Measurements from ENCODE around the gene RNF217. TPM values are rescaled to one million over a fixed set of nuclear protein-coding genes. Genes with fewer than 3 reads are reported as not detected.
A peak's percentile ranks its signal among the peaks of the same experiment; 100 is the strongest.

Gene RNF217
- total and polyA plus RNA-seq, 7 donors: 2.3 to 22.5 (median 11.5) TPM

GRCh38 chr6:124941259-124941658 lies 21.0 kb upstream of the RNF217 start:
- TF ChIP-seq CTCF (IDR thresholded peaks at IDR 0.05): no peak
- no peak for ATAC-seq
- no peaks in the 10 kb centered on the region for H3K27me3 ChIP-seq (ENCODE audit: insufficient read depth in 3 of 3, low read length in 2 of 3)
- no peak for DNase-seq
- H3K27ac ChIP-seq: no peak overlapping the region
- no peak overlapping the region for H3K4me3 ChIP-seq
- peaks cover 0 to 8% of the 10 kb centered on the region in 2 donors for H3K36me3 ChIP-seq (ENCODE audit: insufficient read depth in 1 of 2, low read depth in 1 of 2)
- no peaks in the 10 kb centered on the region for H3K4me1 ChIP-seq
- intact Hi-C loops (cut with DNase I): no loop called here
- no peaks in the 10 kb centered on the region for H3K9me3 ChIP-seq

- Histone ChIP-seq H3K27ac (no peak overlapping the region), H3K27me3 (ENCODE audit: insufficient read depth in 3 of 3, low read length in 2 of 3) (no peaks in the 10 kb centered on the region), H3K9me3 (no peaks in the 10 kb centered on the region), H3K36me3 (ENCODE audit: insufficient read depth in 1 of 2, low read depth in 1 of 2) (peaks cover 0 to 18% of the 10 kb centered on the region in 2 donors), H3K4me1 (no peaks in the 10 kb centered on the region), H3K4me3 (no peak overlapping the region)
- WGBS, 3 donors: 63 to 79% (median 65%) methylated on average over 1 of the region's 1 CpG
- no peak for TF ChIP-seq CTCF (IDR thresholded peaks at IDR 0.05)
- ATAC-seq (peak in 3 of 4 donors; percentile 24 to 47 (median 45)), DNase-seq (no peak)
- intact Hi-C loops (cut with DNase I): no loop called here
Measured at GRCh38 chr6:124943658-124944057, 18.6 kb upstream of the RNF217 start.

GRCh38 chr6:124947971-124948451 lies 14.2 kb upstream of the RNF217 start:
- no peak for ATAC-seq
- no peaks in the 10 kb centered on the region for H3K9me3 ChIP-seq
- 52 to 75% (median 53%) methylated on average over 2 of the region's 2 CpGs for WGBS, 3 donors

GRCh38 chr6:124949706-124950105 lies 12.5 kb upstream of the RNF217 start:
- H3K36me3 ChIP-seq (ENCODE audit: insufficient read depth in 1 of 2, low read depth in 1 of 2): peaks cover 0 to 17% of the 10 kb centered on the region in 2 donors
- ATAC-seq (no peak), DNase-seq (no peak)
- no peaks in the 10 kb centered on the region for H3K27me3 ChIP-seq (ENCODE audit: insufficient read depth in 3 of 3, low read length in 2 of 3)
- H3K27ac ChIP-seq: no peak overlapping the region
- H3K4me1 ChIP-seq: no peaks in the 10 kb centered on the region
- intact Hi-C loops (cut with DNase I): no loop called here
- no peak overlapping the region for H3K4me3 ChIP-seq
- 82 to 85% (median 83%) methylated on average over 3 of the region's 3 CpGs for WGBS, 3 donors
- no peak for TF ChIP-seq CTCF (IDR thresholded peaks at IDR 0.05)
- H3K9me3 ChIP-seq: no peaks in the 10 kb centered on the region

More at GRCh38 chr6:124947971-124948451, 14.2 kb upstream of the RNF217 start:
- TF ChIP-seq CTCF (IDR thresholded peaks at IDR 0.05): no peak
- intact Hi-C loops (cut with DNase I): no loop called here
- Histone ChIP-seq H3K27me3 (ENCODE audit: insufficient read depth in 3 of 3, low read length in 2 of 3) (no peaks in the 10 kb centered on the region), H3K27ac (no peak overlapping the region), H3K4me1 (no peaks in the 10 kb centered on the region), H3K36me3 (ENCODE audit: insufficient read depth in 1 of 2, low read depth in 1 of 2) (peaks cover 0 to 17% of the 10 kb centered on the region in 2 donors), H3K4me3 (no peak overlapping the region)
- no peak for DNase-seq

- no peaks in the 10 kb centered on the region for H3K4me1 ChIP-seq
- no peaks in the 10 kb centered on the region for H3K9me3 ChIP-seq
- H3K4me3 ChIP-seq: no peak overlapping the region
- H3K36me3 ChIP-seq (ENCODE audit: insufficient read depth in 1 of 2, low read depth in 1 of 2): peaks cover 0 to 8% of the 10 kb centered on the region in 2 donors
- DNase-seq (no peak), ATAC-seq (no peak)
- WGBS, 3 donors: 97 to 100% (median 98%) methylated on average over 1 of the region's 1 CpG
- intact Hi-C loops (cut with DNase I): no loop called here
- TF ChIP-seq CTCF (IDR thresholded peaks at IDR 0.05): no peak
- no peak overlapping the region for H3K27ac ChIP-seq
- no peaks in the 10 kb centered on the region for H3K27me3 ChIP-seq (ENCODE audit: insufficient read depth in 3 of 3, low read length in 2 of 3)
Measured at GRCh38 chr6:124953808-124954207, 8.4 kb upstream of the RNF217 start.
